HG02870 (cell line): Measurements from ENCODE around the gene P2RX6.
"Not testable (repeated sequence)": the region's sequence is repeated elsewhere in the genome, so short reads cannot be mapped to it uniquely, and the experiment has no call there.

Experiments used
- ATAC-seq: cut with Tn5 transposase; IDR thresholded peaks from one replicate; pipeline ENCODE4 v1.9.1; 2021; ENCODE audit warnings: mild to moderate bottlenecking, moderate library complexity; ENCODE audit not compliant: unreplicated experiment

P2RX6 gene

GRCh38 chr22:21071796-21072195 lies 56.8 kb downstream of the P2RX6 start:
- not testable (repeated sequence) for ATAC-seq

GRCh38 chr22:21073023-21073422 lies 58.1 kb downstream of the P2RX6 start:
- no peak for ATAC-seq

GRCh38 chr22:21073482-21073881 lies 58.5 kb downstream of the P2RX6 start:
- ATAC-seq: no peak

- no peak for ATAC-seq
Measured at GRCh38 chr22:21074102-21074715, 59.2 kb downstream of the P2RX6 start.

GRCh38 chr22:21075516-21076138 lies 60.7 kb downstream of the P2RX6 start:
- ATAC-seq: no peak

GRCh38 chr22:21076912-21077625 lies 62.1 kb downstream of the P2RX6 start:
- no peak for ATAC-seq
